Measurements from ENCODE around the gene PACS2. TPM values are rescaled to one million over a fixed set of nuclear protein-coding genes. Genes with fewer than 3 reads are reported as not detected.

The PACS2 gene
- total RNA-seq, 2 experiments from 2014 or later: 25.1 to 29.6 TPM

DNA sequence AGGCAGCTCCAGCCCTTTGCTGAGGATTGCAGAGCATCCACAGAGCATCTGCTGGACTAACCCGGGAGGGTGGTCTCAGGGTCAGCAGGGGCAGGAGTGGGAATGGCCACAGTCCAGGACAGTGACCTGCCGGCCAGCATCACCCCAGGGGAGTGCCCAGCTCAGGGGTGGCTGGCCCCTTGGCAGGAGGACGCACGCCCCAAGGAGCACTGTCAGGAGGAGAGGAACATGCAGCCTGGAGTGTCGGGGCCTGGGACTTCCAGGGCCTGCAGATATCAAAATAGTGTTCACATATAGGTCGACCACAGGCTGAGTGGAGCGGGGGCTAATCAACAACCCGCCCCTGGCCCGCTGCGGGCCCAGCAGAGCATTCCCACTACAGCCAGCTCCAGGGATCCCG is 50.6 kb downstream of the PACS2 start:
- Mint-ChIP-seq H3K36me3 (ENCODE audit: low read depth) (no peaks in the 10 kb centered on the region), H3K27me3 (ENCODE audit: low read depth) (peaks cover 5% of the 10 kb centered on the region), H3K9me3 (no peaks in the 10 kb centered on the region), H3K4me3 (no peak overlapping the region), H3K27ac (no peak overlapping the region), H3K4me1 (ENCODE audit: low read depth) (peaks cover 14% of the 10 kb centered on the region)
- DNase-seq: no peak
- CTCF ChIA-PET: interaction anchor here (0.5 to 0.8 kb wide), 2 partner anchors 39 to 64 kb away, joined by 3 to 4 read pairs; no protein-coding TSS in a partner anchor
- intact Hi-C loops (cut with micrococcal nuclease): no loop called here

DNA sequence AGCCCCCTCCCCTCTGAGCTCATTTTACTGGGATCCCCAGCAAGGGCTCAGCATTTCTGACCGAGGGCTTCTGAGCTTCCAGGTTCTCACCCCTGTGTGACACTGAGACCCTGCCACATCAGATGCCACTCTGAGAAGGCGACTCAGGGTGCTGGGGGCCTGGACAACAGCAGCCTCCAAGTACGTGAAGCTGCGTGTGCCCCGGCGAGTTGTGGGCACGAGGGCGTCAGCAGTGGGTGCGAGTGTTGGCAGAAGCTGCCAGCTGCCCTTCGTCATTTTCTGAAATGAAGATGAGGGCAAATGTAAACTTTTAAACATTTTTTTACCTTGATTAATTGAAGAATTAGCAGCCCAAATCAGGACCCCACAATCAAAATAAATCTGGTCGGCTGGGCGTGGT is 51.1 kb downstream of the PACS2 start:
- DNase-seq: no peak
- Mint-ChIP-seq H3K27ac (no peak overlapping the region), H3K27me3 (ENCODE audit: low read depth) (peaks cover 5% of the 10 kb centered on the region), H3K4me3 (no peak overlapping the region), H3K9me3 (no peaks in the 10 kb centered on the region), H3K4me1 (ENCODE audit: low read depth) (peaks cover 15% of the 10 kb centered on the region), H3K36me3 (ENCODE audit: low read depth) (no peaks in the 10 kb centered on the region)
- intact Hi-C loops (cut with micrococcal nuclease): no loop called here
- CTCF ChIA-PET: interaction anchor here (0.8 kb wide), 1 partner anchor 38 kb away, joined by 3 read pairs; no protein-coding TSS in a partner anchor

DNA sequence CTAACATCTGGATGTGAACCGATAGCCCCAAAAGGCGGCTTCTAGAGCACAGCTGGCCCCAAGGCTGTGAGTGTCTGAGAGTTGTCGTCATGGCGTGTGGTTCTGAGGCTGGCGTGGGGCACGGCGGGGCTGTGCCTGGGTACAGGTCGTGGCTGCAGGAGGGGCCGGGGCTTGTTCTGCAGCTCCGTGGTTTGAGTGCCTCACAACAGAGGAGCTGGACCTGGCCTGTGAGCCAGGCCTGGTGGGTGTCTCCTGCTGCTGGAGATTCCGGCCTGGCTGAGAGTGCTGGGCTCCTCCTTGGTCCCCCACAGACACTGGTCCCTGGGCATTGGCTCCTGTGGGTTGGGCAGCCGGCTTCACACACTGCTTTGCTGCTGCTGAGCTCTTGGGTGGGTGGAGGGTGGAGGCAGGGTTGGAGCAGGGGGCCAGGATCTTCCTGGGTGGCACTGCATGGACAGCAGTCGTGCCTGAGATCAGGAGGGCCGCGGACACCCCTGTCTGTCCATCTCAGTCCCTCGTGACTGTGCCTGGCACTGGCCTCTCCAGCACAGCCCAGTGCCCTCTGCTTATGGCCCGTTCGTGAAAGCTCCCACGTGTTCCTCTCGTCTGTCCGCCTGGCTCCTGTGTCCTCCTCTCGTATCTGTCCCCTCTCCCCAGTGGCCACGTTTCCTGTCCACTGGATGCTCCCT is 52.0 kb downstream of the PACS2 start:
- Mint-ChIP-seq H3K9me3 (no peaks in the 10 kb centered on the region), H3K4me1 (ENCODE audit: low read depth) (peaks cover 18% of the 10 kb centered on the region), H3K36me3 (ENCODE audit: low read depth) (no peaks in the 10 kb centered on the region), H3K27ac (no peak overlapping the region), H3K4me3 (no peak overlapping the region), H3K27me3 (ENCODE audit: low read depth) (peaks cover 5% of the 10 kb centered on the region)
- intact Hi-C loops (cut with micrococcal nuclease): no loop called here
- DNase-seq: no peak
- CTCF ChIA-PET: no interaction called here

DNA sequence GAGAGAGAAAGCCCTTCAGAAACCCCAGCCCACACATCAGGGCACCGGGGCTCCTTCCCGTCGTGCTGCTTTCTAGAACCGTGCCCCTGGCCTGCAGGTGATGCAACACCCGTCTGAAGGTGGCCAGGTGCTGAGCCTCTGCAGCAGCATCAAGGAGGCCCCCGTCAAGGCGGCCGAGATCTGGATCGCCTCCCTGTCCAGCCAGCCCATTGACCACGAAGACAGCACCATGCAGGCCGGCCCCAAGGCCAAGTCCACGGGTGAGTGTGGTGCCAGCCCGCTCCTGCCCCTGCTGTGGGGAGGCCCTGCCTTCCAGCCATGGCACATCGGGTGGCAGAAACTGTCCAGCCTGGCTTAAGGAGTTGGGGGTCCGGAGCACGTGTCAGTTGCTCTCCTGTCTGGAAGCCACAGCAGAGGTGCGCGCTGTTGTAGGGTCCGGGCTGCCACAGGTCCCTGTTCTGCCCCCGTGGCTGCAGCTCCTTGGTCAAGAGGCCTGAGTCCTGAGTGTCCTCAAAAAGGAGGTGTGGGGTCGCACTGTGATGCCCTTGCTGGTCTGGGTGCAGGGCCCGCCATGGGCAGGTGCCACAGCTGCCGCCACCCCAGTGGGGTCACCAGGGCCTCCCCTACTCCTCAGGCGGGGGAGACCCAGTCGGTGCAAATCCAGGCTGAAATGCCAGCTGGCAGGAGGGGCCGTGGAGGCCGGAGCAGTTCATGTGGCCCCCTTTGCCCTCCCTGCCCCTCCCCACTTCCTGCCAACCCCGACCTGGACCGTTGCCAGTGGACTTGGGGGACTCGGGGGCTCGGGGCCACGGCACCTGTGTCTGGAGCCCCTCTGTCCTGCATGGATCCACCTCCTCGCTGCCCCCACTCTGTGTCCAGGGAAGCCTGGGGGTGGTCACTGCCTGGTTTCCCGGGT is 52.8 kb downstream of the PACS2 start:
- CTCF ChIA-PET: no interaction called here
- intact Hi-C loops (cut with micrococcal nuclease): no loop called here
- no peak overlapping the region for H3K4me3 Mint-ChIP-seq
- peaks cover 16% of the 10 kb centered on the region for H3K4me1 Mint-ChIP-seq (ENCODE audit: low read depth)
- no peak overlapping the region for H3K27ac Mint-ChIP-seq
- no peaks in the 10 kb centered on the region for H3K36me3 Mint-ChIP-seq (ENCODE audit: low read depth)
- no peaks in the 10 kb centered on the region for H3K9me3 Mint-ChIP-seq
- peaks cover 5% of the 10 kb centered on the region for H3K27me3 Mint-ChIP-seq (ENCODE audit: low read depth)
- no peak for DNase-seq

DNA sequence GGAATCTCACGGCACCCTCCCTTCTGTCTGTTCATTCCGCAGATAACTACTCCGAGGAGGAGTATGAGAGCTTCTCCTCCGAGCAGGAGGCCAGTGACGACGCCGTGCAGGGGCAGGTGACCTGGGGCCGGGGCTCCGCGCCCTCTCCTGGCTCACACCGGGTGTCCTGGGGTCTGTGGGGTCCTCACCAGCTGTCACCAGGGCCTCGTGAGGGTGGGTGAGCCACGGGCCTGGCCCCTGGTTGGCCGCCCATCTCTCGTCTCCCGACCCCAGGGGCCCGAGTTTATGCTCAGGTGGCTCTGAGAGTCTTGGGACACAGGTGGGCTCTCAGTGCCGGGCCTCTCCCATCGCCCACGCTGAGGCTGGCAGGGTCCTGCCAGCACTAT is 53.5 kb downstream of the PACS2 start:
- intact Hi-C loops (cut with micrococcal nuclease): no loop called here
- CTCF ChIA-PET: no interaction called here
- Mint-ChIP-seq H3K27me3 (ENCODE audit: low read depth) (peaks cover 5% of the 10 kb centered on the region), H3K27ac (no peak overlapping the region), H3K9me3 (no peaks in the 10 kb centered on the region), H3K4me1 (ENCODE audit: low read depth) (peaks cover 12% of the 10 kb centered on the region), H3K36me3 (ENCODE audit: low read depth) (no peaks in the 10 kb centered on the region), H3K4me3 (no peak overlapping the region)
- no peak for DNase-seq

DNA sequence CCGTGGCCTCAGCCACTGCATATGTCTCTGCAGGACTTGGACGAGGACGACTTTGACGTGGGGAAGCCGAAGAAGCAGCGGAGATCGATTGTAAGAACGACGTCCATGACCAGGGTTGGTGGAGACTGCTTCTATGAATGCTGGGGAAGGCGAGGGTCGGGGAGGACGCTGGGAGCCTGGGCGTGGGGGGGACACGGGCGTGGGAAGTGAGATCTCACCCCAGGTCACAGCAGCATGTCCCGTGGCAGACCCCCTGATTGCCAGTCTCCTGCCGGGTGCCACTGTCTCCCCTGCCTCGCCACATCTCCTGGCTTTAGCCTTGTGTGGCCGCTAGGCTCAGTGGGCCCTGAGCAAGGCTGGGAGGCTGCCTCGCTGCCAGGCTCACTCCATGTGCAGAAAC is 53.9 kb downstream of the PACS2 start:
- Mint-ChIP-seq H3K4me1 (ENCODE audit: low read depth) (peaks cover 10% of the 10 kb centered on the region), H3K4me3 (no peak overlapping the region), H3K9me3 (no peaks in the 10 kb centered on the region), H3K27me3 (ENCODE audit: low read depth) (peaks cover 5% of the 10 kb centered on the region), H3K36me3 (ENCODE audit: low read depth) (no peaks in the 10 kb centered on the region), H3K27ac (no peak overlapping the region)
- CTCF ChIA-PET: interaction anchor here (1.0 kb wide), 1 partner anchor 121 kb away, joined by 5 read pairs; no protein-coding TSS in a partner anchor
- intact Hi-C loops (cut with micrococcal nuclease): no loop called here
- DNase-seq: no peak

DNA sequence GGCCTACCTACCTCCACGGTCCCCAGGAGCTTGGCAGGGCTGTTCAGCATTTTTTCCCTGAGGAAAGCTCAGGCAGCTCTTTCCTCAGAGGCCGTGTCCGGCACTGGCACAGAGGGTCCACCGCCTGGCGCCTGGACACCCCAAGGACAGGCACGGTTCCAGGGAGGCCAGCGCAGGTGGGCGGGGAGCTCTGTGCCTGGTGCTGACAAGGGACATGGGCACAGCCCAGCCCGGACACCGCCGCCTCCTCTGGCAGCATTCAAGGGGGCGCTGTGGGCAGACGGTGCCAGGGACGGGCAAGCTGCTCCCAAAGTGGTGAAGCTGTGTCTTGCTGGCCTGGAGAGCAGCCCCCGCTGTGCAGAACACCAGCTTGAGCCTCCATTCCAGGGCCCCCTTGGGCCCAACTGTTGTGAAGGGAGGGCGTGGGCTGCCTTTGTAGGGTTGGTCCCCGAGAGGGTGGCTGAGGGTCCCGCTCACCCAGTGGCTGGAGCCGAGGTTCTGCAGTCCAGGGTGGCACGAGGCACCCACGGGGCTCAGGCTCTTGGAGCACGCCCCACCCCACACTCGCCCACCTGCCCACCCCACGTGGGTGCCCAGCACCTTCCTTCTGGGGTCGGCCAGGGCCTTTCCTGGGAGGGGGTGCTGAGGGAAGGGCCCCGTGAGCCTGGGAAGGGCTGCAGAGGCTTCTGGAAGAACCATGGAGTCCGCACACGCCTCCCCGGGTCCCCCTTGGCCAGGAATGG is 54.5 kb downstream of the PACS2 start:
- Mint-ChIP-seq H3K4me1 (ENCODE audit: low read depth) (peaks cover 4% of the 10 kb centered on the region), H3K4me3 (no peak overlapping the region), H3K36me3 (ENCODE audit: low read depth) (no peaks in the 10 kb centered on the region), H3K9me3 (no peaks in the 10 kb centered on the region), H3K27ac (no peak overlapping the region), H3K27me3 (ENCODE audit: low read depth) (no peaks in the 10 kb centered on the region)
- intact Hi-C loops (cut with micrococcal nuclease): no loop called here
- CTCF ChIA-PET: interaction anchor here (1.0 kb wide), 1 partner anchor 121 kb away, joined by 5 read pairs; no protein-coding TSS in a partner anchor
- no peak for DNase-seq

DNA sequence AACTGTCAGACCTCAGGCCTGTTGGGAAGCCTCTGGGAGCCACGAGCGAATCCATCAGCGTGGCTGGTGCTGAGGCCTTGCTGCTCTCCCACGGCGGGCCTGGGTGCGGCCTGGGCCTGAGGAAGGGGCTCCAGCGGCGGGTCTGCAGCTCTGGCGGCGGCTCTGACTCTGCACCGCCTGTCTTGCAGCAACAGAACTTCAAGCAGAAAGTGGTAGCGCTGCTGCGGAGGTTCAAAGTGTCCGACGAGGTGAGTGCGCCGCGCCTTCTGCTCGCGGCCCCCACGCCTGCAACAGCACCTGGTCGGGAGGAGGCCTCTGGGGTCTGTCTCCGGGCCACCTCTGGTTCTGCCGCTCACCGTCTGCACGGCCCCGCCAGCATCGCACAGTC is 55.1 kb downstream of the PACS2 start:
- no peaks in the 10 kb centered on the region for H3K9me3 Mint-ChIP-seq
- H3K4me3 Mint-ChIP-seq: no peak overlapping the region
- intact Hi-C loops (cut with micrococcal nuclease): loop anchor here (1.0 to 2.0 kb wide), 2 partner anchors 51 to 121 kb away; no protein-coding TSS in a partner anchor
- CTCF ChIA-PET: interaction anchor here (0.9 to 3.0 kb wide), 7 partner anchors 15 to 158 kb away, joined by 3 to 44 read pairs (median 6); partner anchors contain the start of gene CRIP1
- H3K27me3 Mint-ChIP-seq (ENCODE audit: low read depth): no peaks in the 10 kb centered on the region
- no peak for DNase-seq
- H3K4me1 Mint-ChIP-seq (ENCODE audit: low read depth): peaks cover 4% of the 10 kb centered on the region
- no peak overlapping the region for H3K27ac Mint-ChIP-seq
- no peaks in the 10 kb centered on the region for H3K36me3 Mint-ChIP-seq (ENCODE audit: low read depth)

DNA sequence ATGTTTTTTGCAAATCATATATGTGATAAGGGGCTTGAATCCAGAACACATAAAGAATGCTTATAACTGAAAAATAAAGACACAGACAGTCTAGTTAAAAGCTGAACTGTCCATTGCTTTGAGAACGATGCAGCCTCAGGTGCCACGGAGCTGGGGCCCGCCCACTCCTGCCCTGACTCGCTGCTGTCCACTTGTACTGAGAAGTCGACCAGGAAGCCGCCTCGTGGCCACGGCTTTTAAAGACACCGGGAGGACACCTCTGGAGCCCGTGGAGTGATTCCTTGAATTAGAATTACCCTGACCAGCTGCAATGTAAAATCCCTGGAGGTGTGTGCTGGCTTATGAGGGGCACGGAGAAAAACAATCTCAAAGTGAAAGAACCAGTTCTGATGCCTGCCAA is 59.8 kb downstream of the PACS2 start:
- CTCF ChIA-PET: interaction anchor here (0.5 to 1.3 kb wide), 2 partner anchors 115 to 236 kb away, joined by 3 to 9 read pairs; no protein-coding TSS in a partner anchor
- Mint-ChIP-seq H3K9me3 (no peaks in the 10 kb centered on the region), H3K27me3 (ENCODE audit: low read depth) (no peaks in the 10 kb centered on the region), H3K4me1 (ENCODE audit: low read depth) (peaks cover 12% of the 10 kb centered on the region), H3K4me3 (no peak overlapping the region), H3K36me3 (ENCODE audit: low read depth) (no peaks in the 10 kb centered on the region), H3K27ac (no peak overlapping the region)
- DNase-seq: no peak
- intact Hi-C loops (cut with micrococcal nuclease): no loop called here

DNA sequence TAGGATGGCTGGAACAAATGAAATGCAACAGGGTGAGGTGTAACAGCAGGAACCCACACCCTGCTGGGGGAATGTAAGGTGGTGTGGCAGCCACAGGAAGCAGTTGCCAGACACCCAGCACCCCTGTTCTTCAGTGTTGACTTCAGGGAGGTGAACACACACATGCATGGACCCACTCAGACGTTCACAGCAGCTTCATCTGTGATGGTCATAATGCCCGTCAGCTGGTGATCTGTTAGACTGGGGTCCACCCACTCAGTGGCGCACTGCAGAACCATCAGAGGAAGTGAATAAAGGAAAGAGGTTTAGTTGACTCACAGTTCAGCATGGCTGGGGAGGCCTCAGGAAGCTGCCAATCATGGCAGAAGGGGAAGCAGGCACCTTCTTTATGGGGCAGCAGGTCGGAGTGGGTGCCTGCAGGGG is 61.1 kb downstream of the PACS2 start:
- Mint-ChIP-seq H3K4me1 (ENCODE audit: low read depth) (peaks cover 12% of the 10 kb centered on the region), H3K9me3 (no peaks in the 10 kb centered on the region), H3K36me3 (ENCODE audit: low read depth) (no peaks in the 10 kb centered on the region), H3K27ac (no peak overlapping the region), H3K27me3 (ENCODE audit: low read depth) (no peaks in the 10 kb centered on the region), H3K4me3 (no peak overlapping the region)
- peak; percentile 72 for DNase-seq
- CTCF ChIA-PET: no interaction called here
- intact Hi-C loops (cut with micrococcal nuclease): loop anchor here (1.0 kb wide), 1 partner anchor 23 kb away; the partner anchor contains the start of gene TEX22

DNA sequence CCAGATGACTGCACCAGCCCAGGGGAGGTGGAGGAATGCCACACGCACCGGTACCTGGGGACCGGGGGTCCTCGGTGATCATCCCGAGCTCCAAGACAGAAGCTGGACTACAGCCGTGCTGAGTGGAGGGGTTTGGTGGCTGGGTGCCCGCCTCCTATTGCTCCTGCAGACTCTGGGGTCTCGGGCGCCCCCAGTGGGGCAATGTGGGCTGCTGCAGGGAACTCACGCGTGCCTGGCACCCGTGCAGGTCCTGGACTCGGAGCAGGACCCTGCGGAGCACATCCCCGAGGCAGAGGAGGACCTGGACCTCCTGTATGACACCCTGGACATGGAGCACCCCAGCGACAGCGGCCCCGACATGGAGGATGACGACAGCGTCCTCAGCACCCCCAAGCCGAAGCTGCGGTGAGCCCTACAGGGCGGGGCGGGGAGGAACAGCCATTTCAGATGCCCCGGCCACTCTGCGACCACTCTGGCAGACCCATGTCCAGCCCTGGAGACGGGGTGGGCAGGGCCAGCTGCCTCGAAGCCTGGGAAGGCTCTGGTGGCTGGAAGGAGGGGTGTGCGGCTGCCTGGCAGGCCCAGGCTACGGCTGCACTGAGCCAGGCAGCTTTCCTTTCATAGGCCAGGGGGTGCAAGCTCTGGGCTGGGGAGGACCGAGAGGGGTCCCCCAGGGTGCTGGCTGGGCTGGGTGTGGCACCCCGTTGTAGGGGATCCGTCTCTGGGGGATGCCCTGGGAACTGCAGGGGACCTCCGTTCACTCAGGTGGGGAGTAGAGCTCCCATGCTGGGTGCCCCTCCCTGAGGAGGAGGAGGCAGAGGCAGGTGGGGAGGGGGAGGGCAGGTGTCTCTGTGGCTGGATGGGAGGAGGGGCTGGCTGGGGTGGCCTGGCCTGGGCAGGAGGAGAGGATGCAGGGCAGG is 62.2 kb downstream of the PACS2 start:
- H3K27me3 Mint-ChIP-seq (ENCODE audit: low read depth): no peaks in the 10 kb centered on the region
- H3K4me1 Mint-ChIP-seq (ENCODE audit: low read depth): peaks cover 8% of the 10 kb centered on the region

More for the DNA sequence above, 62.2 kb downstream of the PACS2 start:
- no peak overlapping the region for H3K4me3 Mint-ChIP-seq
- intact Hi-C loops (cut with micrococcal nuclease): no loop called here
- H3K9me3 Mint-ChIP-seq: no peaks in the 10 kb centered on the region
- no peak for DNase-seq
- H3K27ac Mint-ChIP-seq: no peak overlapping the region
- H3K36me3 Mint-ChIP-seq (ENCODE audit: low read depth): no peaks in the 10 kb centered on the region
- CTCF ChIA-PET: no interaction called here

Measured in activated naive CD4-positive, alpha-beta T cell treated with anti-CD3 and anti-CD28 coated beads for 36 hours (primary cell).